Measurements from ENCODE around the gene XAGE3. TPM values are rescaled to one million over a fixed set of nuclear protein-coding genes. Genes with fewer than 3 reads are reported as not detected.
"Not testable (repeated sequence)": the region's sequence is repeated elsewhere in the genome, so short reads cannot be mapped to it uniquely, and the experiment has no call there.

XAGE3 gene
- total RNA-seq, 1 donor from 2014 or later, result not detected

DNA sequence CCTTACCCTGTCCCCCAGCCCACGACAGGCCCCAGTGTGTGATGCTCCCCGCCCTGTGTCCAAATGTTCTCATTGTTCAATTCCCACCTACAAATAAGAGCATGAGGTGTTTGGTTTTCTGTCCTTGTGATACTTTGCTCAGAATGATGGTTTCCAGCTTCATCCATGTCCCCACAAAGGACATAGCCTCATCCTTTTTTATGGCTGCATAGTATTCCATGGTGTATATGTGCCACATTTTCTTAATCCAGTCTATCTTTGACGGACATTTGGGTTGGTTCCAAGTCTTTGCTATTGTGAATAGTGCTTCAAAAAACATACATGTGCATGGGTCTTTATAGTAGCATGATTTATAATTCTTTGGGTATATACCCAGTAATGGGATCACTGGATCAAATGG is 24.3 kb downstream of the XAGE3 start:
- not testable (repeated sequence) for DNase-seq (ENCODE audit: low read depth in 2 of 2)

DNA sequence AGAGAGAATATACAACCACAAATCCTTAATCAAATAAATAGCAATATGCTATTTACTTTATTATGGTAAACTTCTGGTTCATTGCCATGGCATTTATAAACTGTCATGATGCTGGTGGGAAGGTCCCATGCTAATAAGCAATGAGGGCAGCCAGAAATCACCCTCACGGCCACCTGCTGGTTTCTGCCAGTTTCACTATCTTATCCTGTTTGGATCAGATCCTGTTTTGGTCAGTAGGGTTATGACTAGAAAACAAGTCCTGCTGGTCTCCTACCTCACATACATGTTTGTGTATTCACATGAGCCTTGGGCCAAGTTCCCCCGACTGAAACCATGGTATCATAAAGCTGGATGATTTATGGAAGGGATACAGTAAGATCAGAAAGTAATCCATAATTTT is 28.7 kb downstream of the XAGE3 start:
- DNase-seq (ENCODE audit: low read depth in 2 of 2), result no peak

DNA sequence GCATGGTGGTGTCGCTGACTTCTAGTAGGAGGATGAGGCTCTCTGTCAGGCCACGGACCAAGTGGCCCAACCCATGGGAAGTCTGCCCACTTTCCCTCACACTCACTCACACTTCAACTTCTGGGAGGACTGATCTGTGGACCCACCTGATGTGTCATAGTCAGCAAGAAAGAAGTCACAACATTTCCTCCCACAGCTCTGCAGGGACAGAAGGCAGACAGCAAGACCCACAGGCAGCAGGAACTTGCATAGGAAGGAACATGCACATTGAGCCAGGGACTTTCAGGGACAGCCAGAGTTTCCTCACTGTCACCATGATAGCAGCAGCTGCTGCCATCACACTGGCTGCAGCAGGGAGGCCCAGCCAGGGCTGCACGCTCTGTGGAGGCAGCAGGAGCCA is 37.3 kb downstream of the XAGE3 start:
- DNase-seq (ENCODE audit: low read depth in 2 of 2), result no peak

DNA sequence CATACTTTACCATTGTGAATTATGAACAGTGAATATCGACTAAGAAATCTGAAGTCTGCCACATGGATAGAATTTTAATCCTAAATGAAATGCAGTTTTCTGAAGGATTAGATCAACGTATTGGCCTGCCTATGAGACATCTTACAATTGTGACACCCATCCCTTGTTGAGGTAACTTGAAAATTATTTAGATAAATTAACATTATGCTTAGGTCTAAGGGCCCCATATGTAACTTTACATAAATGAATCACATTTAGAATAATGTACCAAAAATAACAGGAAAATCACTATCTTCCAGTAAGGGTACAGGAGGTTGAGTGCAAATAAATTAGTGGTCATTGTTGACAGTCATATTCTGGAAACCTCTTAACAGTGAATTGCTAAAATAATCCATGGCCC is 43.3 kb downstream of the XAGE3 start:
- no peak for DNase-seq (ENCODE audit: low read depth in 2 of 2)

DNA sequence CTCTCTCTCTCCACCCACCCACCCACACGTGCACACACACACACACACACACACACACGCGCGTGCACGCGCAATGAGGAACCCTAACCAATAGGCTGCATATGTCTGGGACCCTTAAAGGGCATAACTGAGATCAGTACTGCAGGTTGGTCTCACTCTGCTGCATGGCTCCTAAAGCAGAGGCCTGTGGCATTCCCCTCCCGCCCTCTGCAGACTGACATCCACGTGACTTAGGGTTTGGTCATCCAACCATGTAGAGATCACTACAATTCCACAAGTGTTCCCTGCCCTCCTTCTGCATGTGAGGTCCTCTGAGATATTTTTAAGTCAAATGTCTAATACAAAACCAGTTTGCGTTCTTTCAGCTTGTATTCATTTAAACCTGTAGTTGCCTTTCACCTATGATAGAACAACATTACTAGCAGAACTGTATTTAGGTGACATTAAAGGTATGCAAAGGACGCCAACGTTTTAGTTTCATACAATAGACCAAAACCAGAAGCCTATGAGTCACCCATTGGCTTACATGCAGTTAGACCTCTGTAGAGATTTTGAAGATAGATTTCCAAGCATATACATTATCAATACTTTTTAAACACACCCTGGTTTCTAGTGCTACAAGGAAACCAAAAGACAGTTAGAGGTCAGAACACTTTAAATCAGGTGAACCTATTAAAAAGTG is 46.7 kb downstream of the XAGE3 start:
- DNase-seq (ENCODE audit: low read depth in 2 of 2), result no peak

DNA sequence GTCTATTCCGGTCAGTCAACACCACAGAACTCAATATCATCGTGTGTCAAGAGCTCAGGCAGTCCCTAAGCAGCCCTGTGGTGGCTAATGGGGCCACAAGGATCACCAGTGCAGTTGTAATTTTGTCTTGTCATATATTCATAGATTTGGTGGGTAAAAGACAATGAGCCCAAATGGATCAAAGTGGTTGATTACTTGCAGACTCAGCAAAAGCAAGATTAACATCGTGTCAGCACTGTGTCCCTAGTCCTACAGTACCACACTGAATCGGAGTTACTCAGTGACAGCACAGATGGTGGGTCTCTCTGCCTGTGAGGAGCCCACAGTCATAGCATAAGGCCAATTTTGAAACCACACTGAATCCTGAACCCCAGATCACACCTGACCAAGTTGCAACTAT is 48.1 kb downstream of the XAGE3 start:
- DNase-seq (ENCODE audit: low read depth in 2 of 2), result no peak

Other genes with a start within 250 kb of the XAGE3 start
- gene SSX7, start 213.2 kb downstream of the XAGE3 start, total RNA-seq, result not detected in 2 replicates
- not detected in 2 replicates for gene SSX2, start 160.9 kb downstream of the XAGE3 start, total RNA-seq
- gene SSX2B, start 116.8 kb downstream of the XAGE3 start, total RNA-seq, result not detected in 2 replicates
- not detected in 2 replicates for gene SPANXN5, start 70.7 kb downstream of the XAGE3 start, total RNA-seq
- not detected in 2 replicates for gene XAGE5, start 56.8 kb downstream of the XAGE3 start, total RNA-seq
- 3.6 and 7.6 TPM in 2 replicates for gene FAM156B, start 29.2 kb upstream of the XAGE3 start, total RNA-seq
- gene FAM156A, start 90.4 kb upstream of the XAGE3 start, total RNA-seq, result 4.9 and 5.3 TPM in 2 replicates
- gene GPR173, start 180.7 kb upstream of the XAGE3 start, total RNA-seq, result 0.90 and 1.8 TPM in 2 replicates
- 4.9 and 7.6 TPM in 2 replicates for gene TSPYL2, start 214.3 kb upstream of the XAGE3 start, total RNA-seq
- gene KANTR, start 226.1 kb upstream of the XAGE3 start, total RNA-seq, result 5.0 and 5.6 TPM in 2 replicates

Data from dermis microvascular lymphatic vessel endothelial cell (primary cell).